ENCODE measurements around the gene SPNS2.

GRCh38 chr17:4534515-4534914 lies 35.8 kb downstream of the SPNS2 start:
- no peak for TF ChIP-seq CTCF (IDR thresholded peaks at IDR 0.05; ENCODE audit: poor library complexity, severe bottlenecking)
- TF ChIP-seq, protein P1, sequence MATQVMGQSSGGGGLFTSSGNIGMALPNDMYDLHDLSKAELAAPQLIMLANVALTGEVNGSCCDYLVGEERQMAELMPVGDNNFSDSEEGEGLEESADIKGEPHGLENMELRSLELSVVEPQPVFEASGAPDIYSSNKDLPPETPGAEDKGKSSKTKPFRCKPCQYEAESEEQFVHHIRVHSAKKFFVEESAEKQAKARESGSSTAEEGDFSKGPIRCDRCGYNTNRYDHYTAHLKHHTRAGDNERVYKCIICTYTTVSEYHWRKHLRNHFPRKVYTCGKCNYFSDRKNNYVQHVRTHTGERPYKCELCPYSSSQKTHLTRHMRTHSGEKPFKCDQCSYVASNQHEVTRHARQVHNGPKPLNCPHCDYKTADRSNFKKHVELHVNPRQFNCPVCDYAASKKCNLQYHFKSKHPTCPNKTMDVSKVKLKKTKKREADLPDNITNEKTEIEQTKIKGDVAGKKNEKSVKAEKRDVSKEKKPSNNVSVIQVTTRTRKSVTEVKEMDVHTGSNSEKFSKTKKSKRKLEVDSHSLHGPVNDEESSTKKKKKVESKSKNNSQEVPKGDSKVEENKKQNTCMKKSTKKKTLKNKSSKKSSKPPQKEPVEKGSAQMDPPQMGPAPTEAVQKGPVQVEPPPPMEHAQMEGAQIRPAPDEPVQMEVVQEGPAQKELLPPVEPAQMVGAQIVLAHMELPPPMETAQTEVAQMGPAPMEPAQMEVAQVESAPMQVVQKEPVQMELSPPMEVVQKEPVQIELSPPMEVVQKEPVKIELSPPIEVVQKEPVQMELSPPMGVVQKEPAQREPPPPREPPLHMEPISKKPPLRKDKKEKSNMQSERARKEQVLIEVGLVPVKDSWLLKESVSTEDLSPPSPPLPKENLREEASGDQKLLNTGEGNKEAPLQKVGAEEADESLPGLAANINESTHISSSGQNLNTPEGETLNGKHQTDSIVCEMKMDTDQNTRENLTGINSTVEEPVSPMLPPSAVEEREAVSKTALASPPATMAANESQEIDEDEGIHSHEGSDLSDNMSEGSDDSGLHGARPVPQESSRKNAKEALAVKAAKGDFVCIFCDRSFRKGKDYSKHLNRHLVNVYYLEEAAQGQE (IDR thresholded peaks at IDR 0.05; ENCODE audit: borderline replicate concordance): no peak
